ENCODE data around the gene CIDEC.
A peak's percentile ranks its signal among the peaks of the same experiment; 100 is the strongest.

The CIDEC gene

DNA sequence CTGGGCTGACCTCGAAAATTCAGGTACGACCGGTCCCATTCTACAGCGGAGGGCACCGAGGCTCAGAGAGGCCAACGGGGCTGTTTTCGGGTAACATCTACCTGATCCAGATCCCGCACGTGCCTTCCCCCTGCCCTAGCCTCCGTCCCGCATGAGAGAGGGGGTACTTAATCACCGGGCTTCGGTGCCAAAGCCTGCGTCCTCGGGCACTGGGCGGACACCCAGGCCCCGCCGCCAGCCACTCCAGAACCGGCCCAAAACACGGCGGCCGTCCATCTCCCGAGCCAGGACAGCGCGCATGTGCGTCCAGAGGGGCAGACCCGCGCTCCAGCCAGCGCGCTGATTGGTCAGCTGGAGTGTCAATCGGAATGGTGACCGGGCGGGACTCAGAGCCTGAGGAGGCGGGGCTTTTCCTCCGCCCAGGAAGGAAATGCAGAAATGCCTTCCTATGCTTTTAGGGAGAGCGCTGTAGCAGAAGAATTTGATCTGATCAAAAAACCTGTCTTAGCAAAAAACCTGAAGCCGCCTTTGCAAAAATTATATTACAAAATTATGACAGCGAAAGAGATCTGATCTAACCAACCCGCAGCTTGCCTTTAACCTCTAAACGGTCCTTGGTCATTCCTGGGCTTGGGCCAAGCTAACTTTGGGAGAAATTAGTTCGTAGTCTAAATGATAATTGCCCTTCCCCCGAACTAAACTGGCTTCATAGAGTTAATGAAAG is 36.2 kb downstream of the CIDEC start, which contains the start of gene RPUSD3:
Gene RPUSD3, minus strand, starts transcription at position 294 of the 724 bp plus-strand sequence. Its CDS starts 18 bp downstream, at position 276.
- DNase-seq = peak; percentile 96

DNA sequence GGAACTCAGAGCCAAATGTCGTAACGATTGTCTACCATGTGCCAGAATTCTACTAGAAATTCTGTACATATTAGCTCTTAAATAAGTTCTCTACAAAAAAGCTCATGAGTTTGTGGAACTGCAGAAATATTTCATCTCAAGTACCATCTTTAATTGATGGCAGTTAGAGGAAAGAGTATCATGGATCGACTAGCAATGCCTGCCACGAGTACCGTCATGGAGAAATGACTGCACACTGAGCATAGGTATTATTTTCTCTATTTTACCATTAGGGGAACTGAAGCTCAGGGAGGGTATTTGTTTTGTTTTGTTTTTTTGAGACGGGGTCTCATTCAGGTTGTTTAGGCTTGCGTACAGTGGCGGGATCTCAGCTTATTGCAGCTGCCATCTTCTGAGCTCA is 39.0 kb downstream of the CIDEC start:
- no peak for DNase-seq

DNA sequence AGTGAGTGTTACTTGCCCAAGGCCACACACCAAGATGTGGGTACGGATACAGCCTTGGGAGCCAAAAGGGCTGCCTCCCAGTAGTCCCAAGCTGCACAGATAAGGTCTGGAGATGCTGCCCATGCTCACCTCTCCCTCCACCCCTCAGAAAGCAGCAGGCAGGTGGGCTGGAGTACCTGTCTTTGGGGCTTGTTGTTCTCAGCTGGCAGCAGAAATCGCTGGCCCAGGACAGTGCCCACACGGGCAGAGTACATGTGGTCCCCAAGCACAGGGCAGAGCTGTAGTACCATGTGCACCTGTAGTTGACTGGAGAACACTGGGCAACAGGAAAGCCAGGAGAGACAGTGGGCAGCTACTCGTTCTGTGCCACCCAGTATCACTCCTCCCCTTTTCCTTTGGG is 41.2 kb downstream of the CIDEC start:
- no peak for DNase-seq

DNA sequence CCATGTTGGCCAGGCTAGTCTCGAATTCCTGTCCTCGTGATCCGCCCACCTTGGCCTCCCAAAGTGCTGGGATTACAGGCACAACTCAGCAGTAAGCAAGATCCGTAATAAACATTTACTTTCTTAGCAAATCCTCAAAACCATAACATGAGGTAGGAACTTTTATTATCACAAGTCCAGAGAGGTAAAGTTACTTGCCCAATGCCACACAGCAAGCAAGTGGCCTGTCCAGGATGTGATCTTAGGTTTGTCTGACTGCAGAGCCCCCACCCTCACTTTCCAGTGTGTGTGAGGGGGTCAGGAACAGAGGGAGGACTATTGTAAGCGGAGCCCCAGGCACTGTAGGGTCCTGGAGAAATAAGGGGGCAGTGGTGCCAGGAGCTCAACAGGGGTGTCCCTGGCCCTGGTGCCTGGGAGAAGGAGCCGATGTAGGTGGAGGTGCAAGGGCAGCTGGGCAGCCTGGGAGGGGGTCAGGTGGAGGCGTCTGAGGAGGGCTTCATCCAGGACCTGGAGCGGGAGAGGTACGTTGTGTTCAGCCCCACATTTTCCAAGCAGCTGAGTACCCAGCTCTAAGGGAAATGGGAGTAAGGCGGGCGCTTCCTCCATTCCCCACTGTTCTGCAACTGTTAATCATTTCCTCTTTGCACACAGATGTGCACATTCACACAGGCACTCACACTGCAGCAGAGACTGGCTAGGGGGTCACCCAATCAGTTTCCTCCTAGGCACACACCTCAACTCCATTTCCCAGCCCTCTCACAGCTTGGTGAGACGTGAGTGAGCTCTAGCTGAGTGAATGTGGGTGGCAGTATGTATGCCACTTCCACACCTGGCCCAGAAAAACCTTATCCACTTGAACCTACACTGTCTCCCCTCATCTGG is 42.1 kb downstream of the CIDEC start:
- DNase-seq = no peak

DNA sequence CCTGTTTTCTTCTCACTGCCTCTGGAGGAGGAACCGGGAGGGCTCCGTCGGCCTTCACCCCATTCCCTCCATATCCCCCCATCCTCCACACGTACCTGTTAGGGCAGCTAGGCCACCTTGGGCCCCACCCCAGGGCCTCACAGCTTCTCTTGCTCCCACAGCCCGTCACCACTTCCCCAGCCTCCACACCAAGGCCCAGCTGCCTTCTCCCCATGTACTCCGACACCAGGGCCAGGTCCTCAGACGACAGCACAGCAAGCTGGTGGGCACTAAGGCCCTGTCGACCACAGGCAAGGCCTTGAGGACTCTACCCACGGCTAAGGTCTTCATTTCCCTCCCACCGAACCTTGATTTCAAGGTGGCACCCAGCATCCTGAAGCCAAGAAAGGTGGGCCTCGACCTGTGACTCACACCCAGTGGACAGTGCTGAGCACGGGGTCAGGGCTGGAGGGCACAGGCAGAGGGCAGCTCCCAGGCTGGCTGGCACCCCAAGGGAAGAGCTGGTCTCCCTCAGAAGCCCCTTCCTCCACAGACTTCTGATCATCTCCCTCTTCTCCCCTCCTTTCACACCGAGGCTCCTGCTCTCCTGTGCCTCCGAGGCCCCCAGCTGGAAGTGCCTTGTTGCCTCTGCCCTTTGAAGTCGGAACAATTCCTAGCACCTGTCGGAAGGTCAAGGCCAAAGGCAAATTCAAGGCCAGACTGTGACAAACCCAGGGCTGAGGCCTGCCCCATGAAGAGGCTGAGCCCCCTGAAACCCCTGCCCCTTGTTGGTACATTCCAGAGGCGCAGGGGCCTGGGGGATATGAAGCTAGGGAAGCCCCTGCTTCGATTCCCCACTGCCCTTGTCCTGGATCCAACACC is 45.3 kb downstream of the CIDEC start:
- DNase-seq = no peak

DNA sequence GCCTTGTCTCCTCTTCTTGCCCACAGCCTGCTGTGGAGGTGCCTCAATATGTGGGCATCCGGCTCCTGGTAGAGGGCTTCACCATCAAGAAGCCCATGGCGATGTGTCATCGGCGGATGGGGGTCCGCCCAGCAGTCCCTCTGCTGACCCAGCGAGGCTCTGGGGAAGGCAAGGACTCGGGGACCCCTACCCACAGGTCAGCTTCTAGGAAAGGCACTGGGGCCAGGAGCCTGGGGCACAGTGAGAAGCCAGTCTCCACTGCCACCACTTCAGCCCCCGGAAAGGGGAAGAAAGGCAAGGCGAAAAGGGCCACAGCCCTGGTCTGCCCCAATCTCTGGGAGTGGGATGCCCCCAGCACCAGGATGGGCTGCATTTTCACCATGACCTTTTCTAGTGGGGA is 47.0 kb downstream of the CIDEC start:
- DNase-seq = no peak

DNA sequence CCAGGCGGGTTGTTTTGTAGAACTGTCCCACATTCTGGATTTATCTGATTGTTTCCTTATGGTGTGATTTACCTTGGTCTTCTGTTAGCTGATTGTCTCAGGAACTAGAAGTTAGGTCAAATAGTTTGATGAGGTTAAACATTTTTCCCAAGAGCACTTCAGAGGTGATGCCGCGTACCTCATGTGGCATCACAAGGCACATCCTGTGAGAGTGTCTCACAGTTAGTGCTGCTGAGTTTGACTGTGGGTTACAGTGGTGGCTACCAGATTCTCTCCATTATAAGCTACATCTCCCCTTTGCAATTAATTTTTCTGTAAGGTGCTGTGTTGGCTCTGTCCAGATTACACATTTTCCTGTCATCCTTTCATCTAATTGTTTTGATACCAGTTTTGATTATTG is 48.8 kb downstream of the CIDEC start:
- DNase-seq = no peak

DNA sequence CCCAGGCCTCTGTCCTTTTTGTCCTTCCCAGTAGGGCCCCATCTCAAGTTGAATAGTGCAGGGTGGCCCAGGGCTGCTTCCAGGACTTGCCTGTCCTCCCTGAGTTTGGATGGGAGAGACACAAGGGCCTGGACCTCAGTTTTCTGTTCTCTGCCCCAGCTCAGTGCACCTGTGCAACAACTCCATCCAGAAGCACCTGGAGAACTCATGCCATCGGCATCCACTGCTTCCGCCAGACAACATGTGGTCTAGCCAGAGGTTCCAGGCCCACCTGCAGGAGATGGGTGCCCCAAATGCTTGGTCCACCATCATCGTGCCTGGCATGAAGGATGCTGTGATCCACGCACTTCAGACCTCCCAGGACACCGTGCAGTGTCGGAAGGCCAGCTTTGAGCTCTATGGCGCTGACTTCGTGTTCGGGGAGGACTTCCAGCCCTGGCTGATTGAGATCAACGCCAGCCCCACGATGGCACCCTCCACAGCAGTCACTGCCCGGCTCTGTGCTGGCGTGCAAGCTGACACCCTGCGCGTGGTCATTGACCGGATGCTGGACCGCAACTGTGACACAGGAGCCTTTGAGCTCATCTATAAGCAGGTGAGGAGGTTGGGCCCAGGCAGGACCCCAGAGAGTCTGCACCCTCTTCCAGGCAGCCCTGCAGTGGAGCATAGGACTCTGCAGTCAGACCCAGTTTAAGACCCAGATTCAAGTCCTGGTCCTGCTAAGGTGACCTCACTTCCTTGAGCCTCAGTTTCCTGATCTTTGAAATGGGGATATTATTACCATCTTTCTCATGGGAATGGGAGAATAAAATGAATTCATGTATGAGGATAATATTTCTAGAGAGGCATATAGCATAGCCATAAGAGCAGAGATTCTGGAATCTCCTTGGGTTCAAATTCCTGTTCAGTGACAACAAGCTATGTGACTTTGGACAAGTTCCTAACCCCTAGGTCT is 51.0 kb downstream of the CIDEC start:
- no peak for DNase-seq

DNA sequence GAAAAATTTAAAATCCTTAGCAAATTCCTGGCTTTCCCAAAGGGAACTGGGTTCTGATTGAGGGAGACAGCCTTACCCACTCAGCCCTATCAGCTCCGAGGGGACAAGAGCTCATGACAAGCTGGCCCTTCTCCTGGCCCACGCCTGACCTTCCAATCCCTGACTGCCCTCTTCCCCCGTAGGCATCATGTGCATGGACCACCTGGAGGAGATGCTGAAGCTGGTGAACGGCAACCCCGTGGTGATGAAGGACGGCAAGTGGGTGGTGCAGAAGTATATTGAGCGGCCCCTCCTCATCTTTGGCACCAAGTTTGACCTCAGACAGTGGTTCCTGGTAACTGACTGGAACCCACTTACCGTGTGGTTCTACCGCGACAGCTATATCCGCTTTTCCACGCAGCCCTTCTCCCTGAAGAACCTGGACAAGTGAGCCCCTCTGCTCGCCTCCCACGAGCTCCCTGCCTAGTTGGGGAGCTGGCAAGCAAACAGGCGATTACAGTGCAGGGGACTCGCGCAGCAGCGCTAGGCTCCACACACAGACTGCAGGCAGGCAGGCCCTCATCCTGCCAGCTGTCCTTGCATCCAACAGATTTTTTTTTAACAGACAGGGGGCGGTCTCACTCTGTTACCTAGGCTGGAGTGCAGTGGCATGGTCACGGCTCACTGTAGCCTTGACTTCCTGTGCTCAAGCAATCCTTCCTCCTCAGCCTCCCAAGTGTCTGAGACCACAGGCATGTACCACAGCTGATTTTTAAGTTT is 53.1 kb downstream of the CIDEC start:
- peak; percentile 24 for DNase-seq

DNA sequence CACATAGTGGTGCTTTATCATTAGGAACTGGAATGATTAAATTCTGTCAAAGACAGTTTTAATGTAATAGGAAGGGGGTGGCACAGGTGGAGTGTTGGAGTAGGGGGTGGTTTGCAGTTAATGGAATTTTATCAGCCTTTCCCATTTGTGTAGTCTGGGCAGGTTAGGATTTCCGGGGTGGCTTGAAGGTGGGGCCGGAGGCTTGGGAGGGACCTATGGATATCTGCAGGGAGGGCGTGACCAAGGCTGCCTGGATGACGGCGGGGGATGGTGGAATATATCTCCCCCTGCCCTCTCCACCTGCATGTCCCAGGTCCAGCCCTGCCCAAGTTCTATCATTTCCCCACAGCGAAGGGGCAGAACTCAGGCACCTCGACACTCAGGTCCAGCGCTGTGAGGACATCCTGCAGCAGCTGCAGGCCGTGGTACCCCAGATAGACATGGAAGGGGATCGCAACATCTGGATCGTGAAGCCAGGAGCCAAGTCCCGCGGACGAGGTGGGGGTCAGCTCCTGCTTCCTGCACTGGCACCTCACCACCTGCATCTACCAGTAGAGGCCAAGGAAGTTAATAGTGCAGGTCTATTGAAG is 54.5 kb downstream of the CIDEC start:
- no peak for DNase-seq

DNA sequence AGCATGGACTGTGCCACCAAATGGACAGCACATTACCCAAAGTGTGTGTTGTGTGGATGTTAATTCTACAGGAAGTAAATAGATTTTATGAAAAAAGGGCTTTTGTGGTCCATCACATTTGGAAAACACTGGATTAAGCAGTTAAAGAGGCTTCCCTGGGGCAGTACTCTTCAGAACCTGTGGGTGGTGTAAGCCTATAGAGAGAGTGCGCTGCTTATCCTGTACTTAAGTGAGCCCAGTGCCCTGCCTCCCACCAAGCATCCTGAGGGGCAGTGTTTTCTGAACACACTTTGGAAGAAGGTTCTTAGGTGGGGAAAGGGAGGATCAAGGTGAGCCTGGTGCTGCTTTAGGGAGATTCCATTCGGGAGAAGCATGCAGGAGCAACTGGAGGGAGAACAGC is 59.1 kb downstream of the CIDEC start:
- no peak for DNase-seq

DNA sequence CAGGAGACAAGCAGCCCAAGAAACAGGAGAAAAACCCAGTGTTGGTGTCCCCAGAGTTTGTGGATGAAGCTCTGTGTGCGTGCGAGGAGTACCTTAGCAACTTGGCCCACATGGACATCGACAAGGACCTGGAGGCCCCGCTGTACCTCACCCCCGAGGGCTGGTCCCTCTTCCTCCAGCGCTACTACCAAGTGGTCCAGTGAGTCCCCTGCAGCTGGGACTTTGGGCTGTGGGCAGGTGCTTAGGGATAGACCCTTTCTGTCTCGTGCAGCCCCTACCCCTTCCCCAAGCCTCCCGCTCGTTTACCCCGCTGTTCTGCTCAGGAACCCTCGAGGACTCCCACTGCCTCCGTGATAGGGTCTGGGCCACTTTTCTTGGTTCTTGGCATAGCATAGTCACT is 59.5 kb downstream of the CIDEC start:
- DNase-seq = no peak

DNA sequence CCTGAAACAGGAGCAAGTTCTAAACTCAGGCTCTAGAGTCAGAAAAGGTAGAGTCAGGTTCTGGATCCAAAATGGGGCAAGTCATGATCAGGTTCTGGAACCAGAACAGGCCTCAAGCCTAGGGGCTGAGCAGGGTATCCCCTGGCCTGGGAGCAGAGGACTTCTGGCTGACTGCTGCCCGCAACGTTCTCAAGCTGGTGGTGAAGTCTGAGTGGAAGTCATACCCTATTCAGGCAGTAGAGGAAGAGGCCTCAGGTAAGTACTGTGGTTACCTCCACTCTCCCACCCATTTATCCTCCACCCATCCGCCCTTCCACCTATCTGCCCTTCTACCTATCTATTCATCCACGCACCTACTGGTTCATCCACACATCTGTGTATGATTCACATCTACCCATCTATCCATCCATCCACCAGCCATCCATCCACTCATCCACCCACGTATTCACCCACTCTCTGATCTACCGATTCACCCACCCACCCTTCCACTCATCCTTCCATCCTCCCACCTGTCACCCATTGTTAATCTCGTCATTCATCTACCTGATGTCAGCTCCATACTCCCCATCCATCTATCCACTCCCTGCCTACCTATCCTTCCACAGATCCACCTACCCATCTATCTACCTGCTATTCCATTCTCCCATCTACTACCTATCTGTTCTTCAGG is 61.3 kb downstream of the CIDEC start:
- DNase-seq = no peak

DNA sequence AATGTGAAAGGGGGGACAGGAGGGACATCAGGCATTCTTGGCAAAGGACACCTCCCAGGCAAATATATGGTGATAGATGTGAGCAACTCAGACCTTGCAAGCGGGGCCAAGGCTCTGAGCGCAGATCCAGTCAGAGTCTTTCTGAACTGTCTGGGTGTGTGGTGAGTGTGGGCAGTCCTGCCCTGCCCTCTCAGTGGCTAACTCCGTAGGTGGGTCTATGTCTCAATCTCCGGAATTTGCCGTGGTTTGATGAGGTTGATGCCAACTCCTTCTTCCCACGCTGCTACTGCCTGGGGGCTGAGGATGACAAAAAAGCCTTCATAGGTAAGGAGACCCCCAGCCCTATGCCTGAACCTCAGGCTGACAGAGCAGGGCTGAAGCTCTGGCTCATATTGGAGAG is 62.6 kb downstream of the CIDEC start:
- DNase-seq = no peak

All from CD4-positive, alpha-beta T cell treated with Interleukin-12 subunit alpha and Interleukin-12 subunit beta, for 1 hour (primary cell).